Glomerular visceral epithelial cell (primary cell): Measurements from ENCODE around the gene SEMA6A.
A peak's percentile ranks its signal among the peaks of the same experiment; 100 is the strongest.

Source experiments
- DNase-seq: peaks from one replicate; pipeline ENCODE4 v3.0.0-alpha.2; 2016; ENCODE audit errors: extremely low spot score

SEMA6A gene

DNA sequence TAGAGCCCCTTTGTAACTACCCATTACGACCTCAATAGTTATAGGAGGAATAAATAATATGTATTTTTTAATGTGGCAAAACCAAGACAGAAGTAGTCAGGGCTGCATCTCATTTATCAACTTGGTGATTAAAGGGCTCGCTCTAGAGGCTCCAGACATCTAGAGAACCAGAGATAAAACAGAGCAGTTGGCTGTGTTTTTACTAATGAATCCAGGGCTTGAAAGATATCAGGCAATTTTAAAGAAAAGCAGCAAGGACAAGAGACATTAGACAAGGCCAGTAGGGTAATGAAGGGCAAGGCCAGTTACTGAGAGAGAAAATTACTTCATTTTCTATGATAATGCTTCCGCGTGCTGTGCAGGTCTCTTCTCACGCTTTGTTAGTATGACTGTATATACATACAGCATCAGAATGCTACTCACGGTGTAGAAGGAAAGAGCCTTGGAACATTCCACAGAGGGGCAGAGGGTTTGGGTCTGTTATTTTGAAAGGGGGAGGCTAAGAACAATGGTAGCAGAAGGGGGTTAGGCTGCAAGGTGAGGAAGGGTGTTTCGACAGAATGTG, 110.4 kb downstream of the SEMA6A start:
- no peak for DNase-seq

DNA sequence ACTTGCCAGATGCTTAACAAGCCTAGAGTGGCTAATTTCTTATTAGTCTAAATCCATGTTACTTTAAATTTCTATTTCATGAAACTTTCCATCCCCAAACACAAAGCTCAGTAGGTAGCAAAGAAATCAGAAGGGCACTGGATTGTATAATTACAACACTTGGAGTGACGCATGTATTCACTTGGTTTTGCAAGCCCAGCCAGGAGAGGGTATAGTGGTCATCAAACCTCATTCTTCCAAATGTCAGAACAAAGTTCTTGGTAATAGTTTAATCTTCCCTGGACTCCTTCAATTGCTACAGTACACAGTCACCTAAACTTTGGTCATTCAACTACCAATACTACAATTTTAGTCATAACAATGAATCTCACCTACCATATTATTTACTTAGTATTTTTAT, 112.1 kb downstream of the SEMA6A start:
- DNase-seq = no peak

DNA sequence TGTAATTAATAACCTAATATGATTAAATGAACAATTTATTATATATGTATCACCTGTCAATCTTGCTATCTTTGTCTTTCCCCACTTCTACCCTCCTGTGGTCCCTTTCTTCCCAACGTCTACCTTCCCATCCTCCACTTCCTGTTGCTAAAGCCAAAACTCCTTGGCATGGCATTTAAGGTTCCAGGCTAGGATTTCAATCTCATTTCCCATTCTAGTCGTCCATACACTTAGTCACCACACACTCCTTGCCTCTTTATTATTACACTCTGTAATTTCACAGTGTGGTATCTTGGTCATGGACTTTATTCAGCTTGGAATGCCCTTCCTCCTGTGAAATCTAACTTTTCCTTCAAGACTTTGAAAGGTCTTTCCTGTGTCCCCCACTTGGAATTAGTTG, 115.3 kb downstream of the SEMA6A start:
- DNase-seq = no peak

DNA sequence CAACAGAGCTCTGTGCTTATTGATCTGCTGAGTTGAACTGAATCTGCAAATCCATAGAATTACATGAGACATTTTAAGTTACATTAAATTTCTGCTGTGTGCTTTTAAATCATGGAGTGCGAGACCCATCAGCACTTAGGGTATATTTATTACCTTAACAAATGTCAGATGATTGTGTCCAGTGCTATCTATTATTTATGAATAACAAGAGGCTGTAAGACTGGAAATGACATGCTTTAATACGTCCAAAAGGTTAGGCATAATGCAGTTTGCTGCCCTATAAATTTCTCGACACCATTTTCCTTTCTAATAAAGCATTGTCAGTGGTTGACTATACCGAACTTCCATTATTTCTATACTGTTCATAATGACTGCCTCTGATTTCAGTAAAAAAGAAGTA, 117.6 kb downstream of the SEMA6A start:
- no peak for DNase-seq

DNA sequence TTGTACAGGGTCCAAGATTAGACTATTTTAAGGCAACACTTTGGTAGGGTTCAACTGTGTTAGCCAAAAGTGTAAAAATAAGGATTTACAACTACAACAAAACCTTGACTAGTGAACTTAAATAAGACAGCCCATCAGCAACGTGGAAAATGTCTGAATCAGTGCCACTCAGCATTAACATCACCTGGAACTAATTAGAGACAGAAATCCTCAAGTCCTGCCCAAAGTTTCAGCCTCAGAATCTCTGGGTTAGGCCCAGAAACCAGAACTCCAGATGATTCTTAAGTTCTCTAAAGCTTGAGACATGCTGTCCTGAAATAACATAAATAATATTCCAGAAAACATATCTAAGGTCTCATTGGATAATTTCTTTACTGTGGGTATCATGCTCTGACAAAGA, 118.6 kb downstream of the SEMA6A start:
- no peak for DNase-seq

DNA sequence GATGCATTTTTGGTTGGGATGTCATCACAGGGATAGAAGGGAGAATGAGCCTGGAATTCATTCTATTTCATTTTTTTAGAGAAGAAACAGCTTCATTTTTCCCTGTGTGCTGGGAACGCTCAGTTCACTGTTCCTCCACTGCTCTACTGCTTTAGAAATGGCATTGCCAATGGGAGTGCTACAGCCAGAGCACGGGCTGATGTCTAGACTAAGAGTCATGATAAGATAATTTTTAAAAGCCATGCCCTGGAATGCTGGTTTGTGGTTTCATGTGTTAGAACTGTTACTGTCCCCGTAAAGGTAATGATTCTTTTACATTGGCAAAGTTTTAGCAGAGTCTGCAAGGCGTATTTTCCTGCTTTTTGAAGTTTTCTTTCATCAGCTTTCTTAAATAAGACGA, 119.6 kb downstream of the SEMA6A start:
- DNase-seq = peak; percentile 88

DNA sequence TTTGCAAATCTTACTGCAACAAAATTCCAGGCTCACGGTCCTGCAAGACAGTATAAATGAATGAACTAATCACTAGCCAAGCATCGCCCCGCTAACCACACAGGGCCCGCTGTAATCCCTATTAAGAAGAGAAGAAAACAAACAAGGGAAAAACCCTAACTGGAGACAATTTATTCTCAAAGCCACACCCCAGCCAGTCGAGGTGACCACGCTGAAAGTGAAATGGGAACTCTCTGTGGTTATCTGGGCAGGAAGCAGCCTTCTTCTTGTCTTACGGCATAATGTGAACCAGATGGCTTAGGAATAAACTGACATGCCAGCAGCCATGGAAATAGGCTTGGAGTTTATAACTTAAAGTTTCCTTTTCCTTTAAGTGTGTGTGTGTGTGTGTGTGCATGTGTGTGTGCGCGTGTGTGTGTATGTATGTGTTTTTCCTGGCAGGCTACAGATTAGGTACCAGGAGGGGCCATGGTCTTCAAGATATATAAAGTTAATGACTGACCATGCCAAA, 120.2 kb downstream of the SEMA6A start:
- DNase-seq = peak; percentile 89

DNA sequence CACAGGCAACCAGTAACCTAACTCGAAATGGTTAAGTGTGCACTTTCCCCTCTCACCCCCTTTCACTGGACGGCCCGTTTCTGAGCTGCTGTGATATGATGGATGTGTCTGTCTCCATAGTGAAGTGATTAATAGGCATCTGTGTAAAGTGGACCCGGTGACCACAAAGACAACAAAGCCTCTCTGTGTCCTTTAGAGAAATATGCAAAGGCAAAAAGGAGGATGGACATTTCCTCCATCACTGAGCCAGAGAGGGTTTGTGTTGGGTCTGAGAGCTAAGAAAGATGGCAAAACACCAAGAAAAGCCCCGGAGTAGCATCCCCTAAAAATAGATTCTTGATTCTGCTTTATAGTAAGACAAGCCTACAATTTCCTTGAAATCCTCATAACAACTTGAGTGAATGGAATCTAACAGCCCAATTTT, 120.6 kb downstream of the SEMA6A start:
- DNase-seq = peak; percentile 56

DNA sequence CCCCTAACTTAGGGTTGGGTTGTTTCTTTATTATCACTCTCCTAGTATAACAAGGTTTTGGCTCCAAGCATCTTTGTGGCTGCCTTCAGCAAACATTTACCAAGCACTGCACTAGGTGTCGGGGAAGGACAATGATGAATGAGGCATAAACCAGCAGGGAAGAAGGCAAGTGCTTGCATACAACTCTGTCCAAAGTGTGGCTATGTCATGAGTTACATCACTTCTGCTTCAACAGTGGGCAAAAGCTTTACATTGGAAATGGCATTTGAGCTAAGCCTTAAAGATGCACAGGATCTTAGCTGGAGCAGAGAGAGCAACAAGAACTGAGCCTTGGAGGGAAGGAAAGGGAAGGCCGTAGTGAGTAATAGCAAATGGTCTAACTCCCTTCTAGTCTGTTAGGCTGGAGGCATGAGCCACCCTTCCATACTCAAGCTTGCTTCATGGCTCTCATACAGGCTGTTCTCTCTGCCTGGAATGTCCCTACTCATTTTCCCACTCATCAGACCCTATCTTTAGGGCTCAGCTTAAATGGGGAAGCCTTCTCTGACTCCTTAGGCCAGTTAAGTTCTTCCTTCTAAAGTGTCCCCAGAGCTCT, 121.8 kb downstream of the SEMA6A start:
- DNase-seq = peak; percentile 46

DNA sequence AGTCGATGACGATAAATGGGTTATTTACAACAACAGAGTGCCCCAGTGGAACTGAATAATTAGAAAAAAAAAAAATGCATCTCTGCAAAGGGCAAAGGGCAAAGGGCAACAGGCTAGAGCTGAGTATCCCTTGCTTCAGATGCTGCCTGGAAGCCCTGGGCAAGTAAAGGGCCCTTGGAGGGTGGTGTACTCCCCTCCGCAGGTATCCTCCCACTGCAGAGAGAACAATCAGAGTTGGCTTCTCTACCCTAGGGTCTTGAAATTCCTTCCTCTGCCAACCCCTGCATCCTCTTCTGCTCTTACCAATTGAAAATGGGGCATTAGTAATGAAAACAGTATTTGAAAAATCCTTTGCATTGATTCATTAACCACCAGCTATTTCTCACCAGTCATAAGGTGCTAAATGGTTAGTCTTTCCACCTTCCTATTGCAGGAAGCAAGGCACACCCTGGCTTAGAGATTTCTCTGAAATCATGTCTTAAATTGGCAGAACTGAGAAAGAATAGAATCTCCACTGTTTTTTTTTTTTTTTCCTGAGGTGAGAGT, 122.6 kb downstream of the SEMA6A start:
- peak; percentile 75 for DNase-seq

DNA sequence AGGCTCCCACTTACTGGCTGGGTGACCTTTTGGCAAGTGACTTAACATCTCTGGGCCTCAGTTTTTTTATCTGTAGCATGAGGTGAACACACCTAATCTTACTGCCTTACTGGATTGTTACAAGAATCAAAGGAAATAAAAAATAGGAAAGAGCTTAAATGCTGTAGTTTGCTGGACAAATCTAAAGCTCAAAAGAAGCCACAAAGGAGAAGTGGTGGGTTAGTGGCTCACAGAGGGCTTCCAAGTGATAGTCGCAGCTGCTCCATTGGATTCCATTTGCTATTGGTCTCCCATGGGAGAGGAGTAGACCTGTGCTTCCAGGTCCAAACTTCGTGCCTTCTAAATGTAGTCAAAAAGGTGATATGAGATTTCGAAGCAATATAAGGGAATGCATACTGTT, 123.6 kb downstream of the SEMA6A start:
- DNase-seq = no peak

DNA sequence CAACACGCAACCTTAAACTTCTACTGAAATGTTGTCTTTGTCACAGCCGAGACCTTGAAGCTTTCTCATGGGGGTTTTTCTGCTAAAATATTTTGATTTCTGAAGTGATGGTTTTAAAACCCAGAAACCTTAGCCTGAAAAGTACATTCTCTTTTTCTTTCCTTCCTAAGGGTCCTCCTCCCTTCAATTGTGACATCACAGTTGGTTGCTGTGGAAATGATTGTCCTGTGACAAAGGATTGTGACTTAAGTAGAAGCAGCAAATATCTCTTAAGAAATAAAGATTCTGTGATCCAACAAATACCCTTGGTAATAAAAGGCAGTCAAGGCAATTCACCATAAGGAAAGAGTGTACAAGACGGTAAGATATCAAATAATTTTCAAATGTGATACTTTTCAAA, 125.2 kb downstream of the SEMA6A start:
- DNase-seq = no peak

DNA sequence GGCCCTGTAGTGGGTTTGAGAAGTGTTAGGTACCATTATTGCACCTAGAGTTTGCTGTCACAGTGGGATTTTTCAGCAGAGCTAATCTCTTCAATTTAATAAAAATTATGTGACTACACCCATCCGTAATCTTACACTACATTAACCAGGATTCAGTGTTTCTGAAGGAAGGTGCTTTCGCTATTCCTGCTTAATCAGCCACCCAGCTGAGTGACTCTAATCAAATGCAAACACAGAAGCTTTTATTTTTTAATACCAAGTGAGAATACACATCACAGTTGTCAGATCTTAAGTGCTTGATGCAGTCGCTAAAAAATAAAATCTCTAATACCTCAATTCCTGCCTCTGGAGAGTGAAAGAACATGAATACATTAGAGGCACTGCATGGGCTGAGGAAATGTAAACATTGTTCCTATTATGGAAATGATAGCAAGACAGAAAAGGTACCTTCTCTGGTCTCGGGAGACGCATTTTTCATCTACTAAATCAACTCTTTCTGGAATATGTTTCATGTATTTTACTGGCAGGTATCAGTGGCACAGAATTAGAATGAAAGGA, 125.7 kb downstream of the SEMA6A start:
- no peak for DNase-seq

DNA sequence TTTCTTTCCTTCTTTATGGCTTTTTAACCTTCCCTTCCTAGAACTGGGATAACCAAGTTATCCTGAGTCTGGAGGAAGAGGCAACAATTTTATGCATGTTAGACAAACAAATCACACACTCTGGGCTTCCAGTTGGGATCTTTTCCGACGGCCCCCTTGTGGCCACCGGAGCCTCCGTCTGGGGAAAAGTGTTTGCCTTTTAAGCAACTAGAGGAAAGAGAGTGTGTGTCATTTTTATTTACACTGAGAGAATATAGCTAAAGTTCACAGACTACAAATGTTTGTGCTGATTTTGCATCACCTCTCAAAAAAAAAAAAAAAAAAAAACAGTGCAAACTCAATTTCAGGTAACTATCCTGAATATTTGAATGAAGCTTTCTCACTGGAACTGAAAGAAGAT, 126.2 kb downstream of the SEMA6A start:
- DNase-seq = no peak

DNA sequence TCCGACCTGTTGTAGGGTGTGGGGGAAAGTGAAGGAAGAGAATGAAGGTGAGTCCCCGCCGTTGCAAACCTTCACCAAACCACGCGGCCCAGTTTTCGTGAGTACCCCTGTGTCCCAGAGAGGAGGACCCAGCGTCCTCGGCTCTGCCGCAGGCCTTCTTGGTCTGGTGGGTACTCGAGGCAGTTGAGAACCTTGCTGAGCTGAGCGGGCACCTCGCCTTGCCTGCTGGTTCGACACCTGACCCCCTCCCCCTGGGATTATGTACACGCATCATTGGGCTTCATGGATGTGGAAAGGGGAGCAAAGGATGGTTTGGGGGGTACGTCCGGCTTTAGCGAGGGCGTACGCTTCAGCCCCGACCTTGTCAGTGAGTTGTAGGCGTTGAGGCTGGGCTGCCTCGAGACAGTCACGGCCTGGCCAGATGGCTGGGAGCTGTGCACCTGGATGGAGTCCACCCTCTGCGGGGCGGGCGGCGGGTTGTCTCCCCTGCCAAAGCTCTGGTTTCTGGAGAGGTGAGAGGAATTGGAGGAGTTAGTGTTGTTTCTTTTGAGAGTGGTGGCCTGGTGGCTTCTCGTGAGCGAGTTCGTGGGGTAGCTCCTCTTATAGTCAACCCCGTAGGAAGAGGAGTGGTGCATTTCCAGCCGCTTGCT, 128.1 kb downstream of the SEMA6A start:
- DNase-seq = no peak

DNA sequence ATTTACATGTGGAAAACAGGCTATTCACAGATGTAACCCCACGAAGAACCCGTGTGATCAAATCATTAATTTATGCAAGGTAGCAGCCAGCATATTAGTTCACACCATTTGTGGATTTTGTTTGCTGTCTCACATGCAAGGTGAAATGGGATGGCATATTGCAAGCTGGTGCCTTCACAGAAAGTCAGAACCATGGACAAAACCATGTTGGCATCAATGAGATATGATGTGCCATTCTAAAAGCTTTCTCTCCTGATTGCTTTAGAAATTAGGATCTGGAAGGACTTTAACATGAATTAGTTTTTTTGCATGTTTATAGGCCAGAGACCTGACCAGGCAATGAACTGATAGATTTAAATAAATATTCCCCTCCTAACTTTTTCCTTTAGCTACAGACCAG, 129.3 kb downstream of the SEMA6A start:
- no peak for DNase-seq

DNA sequence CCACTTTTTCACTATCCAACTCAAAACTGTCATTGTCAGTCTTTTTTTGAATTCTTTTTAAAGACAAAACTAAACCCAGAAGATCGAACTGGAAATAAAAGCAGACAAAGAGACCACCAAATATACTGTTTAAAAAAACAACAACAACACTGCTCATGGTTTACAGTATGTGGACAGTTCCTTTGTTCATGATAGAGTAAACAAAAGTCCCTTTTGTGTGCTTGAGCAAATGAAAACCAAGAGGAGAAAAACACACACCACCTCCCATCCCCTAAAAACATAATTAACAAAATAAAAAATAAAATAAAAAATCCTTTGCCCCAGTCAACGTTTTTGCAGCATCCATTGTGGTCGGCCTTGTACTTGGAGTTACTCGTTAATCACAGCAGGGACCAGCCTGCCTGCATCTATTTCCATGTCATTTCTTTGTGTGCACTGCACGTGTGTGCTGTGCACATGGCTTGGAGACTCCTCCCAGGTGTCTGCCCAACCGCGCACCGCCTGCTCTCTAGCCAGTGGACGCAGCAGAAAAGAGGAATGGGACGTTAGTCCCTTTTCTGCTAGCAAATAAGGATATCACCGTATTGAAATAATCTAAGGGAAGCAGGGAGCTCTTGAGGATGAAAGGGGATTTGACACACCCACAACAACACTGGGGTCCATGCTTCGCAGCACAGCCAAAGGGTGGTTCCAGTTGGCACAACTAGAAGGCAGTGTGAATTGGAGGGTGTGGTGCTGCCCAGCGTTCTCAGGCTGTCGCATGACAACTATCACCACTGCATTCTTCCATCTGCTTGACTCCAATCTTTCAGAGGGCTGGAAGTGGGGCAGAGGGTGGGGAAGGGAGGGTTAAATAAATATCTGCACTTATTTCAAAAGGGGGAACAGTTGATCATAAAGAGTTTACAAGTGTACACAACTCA, 130.0 kb downstream of the SEMA6A start:
- no peak for DNase-seq

DNA sequence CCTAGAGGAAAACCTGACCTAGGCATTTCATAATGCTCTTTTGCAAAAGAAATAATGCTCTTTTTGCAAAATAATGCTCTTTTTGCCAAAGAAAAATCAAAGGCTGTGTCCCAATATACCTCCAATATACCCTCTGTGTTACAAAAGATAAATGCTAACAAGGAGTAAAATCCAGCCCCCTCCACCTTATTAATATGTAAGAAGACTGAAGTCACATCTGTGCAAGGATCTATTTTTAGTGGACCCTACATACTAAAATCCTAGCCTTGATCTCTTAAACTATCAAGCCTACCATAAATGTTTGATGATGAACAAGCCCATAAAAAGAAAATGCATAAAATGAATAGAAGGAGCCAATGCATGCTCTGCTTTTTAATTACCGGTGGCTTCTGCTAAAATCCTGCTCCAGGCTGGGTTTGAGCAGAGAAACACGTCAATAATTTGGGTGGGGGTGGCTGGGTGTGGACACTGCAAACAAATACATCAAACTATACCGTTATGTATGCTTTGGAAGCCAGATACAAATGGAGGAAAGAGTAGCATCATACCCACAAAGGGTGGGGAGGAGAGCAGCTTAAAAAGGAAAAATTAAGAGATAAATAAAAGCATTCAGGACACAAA, 131.6 kb downstream of the SEMA6A start:
- no peak for DNase-seq

DNA sequence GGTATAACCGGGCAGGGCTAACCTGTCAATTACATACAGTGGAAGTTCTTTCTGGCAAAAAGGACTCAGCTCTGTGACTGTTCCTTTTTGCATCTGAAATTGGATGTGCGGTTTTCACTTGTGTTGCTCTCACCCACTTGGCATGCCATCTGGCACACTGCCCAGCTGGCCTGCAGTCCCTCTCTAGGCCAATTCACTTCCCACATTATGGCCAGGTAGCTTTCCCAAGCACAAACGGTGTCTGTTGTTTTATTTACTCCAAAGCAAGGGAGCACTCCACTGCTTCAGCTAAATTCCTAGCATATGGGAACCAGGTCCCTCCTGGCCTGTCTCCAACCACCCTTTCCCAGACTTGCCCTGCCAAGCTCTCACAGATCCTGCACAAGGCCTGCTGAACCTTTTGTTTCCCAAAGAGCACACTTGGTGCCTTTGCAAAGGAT, 132.5 kb downstream of the SEMA6A start:
- peak; percentile 95 for DNase-seq

DNA sequence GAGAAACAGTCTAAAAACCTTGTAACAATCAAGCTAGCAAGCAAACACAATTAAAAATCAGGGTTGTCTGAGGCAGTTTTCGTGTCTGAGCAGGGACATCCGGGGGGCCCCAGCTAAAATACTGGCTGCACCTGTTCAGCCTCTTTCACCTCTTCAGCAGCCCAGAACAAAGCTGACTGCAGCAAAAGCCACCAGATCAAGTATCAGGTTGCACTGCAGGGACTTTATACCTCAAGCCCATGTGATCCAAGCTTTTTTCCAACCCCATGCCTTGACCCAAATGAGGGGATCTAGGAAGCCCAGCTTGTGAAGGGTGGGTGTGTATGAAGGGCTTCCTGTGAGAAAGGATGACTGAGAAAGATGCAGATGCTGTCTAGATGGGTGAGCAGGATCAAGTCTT, 133.4 kb downstream of the SEMA6A start:
- DNase-seq = no peak

DNA sequence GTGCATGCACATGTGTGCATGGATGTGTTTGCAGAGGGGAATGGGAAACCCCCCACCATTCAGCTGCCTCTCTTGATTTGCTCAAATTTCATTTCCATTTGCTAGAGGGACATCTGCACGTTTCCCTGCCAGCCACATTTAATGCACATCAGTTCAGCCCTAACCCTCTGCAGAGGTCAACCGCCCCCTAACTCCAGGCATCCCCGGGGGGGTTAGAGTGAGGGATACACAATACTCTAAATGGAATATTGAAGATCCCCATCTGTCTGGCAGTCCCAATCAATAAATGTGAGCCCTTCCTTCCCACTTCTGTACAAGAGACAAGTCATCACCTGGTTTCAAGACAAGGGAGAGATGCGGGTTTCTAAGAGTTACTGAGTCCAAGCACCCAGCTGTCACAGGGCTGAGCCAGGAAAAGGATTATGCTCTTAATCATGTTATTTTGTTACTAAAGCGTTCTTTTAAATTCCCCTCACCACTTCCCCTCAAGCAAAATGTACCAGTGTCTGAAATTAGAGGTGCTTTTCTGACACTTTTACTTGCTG, 134.1 kb downstream of the SEMA6A start:
- no peak for DNase-seq
